ENCODE results near the gene ASB6. TPM values are rescaled to one million over a fixed set of nuclear protein-coding genes. Genes with fewer than 3 reads are reported as not detected.

The ASB6 gene
- total RNA-seq, 4 donors from 2014 or later, result 14.9 to 25.5 (median 22.4) TPM

DNA sequence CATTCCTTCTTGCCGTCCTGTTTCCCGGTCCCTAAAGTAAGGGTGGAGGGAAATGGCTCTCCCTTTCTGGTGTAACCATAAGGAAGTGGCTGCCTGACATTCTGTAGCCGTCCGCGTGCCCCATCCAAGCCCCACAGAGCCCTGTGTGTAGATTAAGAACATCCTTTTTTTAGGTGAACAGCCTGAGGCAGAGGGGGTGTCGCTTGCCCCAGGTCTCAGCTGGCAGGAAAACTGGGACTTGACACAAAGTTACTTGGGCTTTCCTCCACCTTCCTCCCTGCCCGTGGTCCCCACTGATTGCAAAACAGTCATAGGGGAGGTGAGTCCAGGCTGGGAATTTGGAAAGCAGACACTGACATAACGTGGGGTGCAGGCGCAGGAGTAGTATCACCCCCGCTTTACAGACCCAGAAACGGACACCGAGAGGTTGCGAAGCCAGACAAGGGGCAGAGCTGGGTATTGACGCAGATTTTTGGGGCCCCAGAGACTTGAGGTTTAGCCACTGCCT, 43.8 kb downstream of the ASB6 start:
- TF ChIP-seq CTCF (IDR thresholded peaks at IDR 0.05) (no peak), POLR2A (IDR thresholded peaks at IDR 0.05) (no peak), EP300 (IDR thresholded peaks at IDR 0.05) (no peak)
- WGBS, 2 donors, result 62 to 67% methylated on average over 14 of the region's 14 CpGs
- H3K4me1 ChIP-seq, result peaks cover 0 to 51% (median 16%) of the 10 kb centered on the region in 4 donors
- H3K27me3 ChIP-seq, result no peaks in the 10 kb centered on the region
- H3K4me3 ChIP-seq, result peak overlapping the region in 2 of 4 donors; percentile 46 to 59
- no peak for DNase-seq (ENCODE audit: low spot score in 2 of 2)
- H3K9me3 ChIP-seq, result no peaks in the 10 kb centered on the region
- H3K36me3 ChIP-seq, result no peaks in the 10 kb centered on the region
- H3K27ac ChIP-seq, result peak overlapping the region; percentile 85 to 94 (median 91)

DNA sequence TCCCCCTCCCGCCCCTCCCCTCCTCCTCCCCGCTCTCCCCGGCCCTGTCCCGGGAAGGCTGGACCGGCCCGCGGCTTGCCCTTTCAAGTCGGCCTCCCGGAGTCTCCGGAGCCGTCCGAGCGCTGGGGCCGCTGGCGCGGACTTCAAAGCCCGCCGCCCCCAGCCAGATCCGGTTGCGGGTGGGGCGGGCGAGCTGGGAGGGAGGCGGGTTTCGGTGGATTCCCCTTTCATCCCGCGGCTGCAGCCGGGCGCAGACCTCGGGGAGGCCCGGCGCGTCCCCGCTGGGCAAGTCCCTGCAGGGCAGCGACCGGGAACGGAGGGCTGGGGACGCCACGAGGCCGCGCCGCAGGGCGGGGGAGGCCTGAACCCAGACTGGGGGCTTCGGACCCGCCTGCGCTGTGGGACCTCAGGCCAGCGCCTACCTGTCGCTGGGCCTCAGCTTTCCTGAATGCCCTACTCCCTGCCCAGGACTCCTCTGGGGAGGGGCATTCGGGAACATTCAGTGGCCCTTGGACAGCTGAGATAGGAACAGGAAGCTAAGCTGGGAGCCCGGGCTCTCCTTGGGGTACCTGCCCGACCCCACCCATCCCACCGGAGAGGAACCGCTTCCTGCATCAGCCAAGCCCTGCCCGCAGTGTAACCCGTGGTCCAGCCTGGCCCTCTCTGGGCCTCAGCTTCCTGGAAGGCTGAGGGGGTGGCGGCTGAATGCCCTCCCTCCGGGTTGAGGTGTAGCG, 44.4 kb downstream of the ASB6 start:
- Histone ChIP-seq H3K4me3 (peak overlapping the region; percentile 41 to 59 (median 52)), H3K9me3 (no peaks in the 10 kb centered on the region), H3K27me3 (no peaks in the 10 kb centered on the region), H3K4me1 (peaks cover 0 to 45% (median 16%) of the 10 kb centered on the region in 4 donors), H3K36me3 (no peaks in the 10 kb centered on the region), H3K27ac (peak overlapping the region; percentile 85 to 94 (median 91))
- TF ChIP-seq CTCF (IDR thresholded peaks at IDR 0.05), result no peak
- WGBS, 2 donors, result 7 to 8% methylated on average over 18 to 25 of the region's 57 CpGs
- DNase-seq (ENCODE audit: low spot score in 2 of 2), result no peak

DNA sequence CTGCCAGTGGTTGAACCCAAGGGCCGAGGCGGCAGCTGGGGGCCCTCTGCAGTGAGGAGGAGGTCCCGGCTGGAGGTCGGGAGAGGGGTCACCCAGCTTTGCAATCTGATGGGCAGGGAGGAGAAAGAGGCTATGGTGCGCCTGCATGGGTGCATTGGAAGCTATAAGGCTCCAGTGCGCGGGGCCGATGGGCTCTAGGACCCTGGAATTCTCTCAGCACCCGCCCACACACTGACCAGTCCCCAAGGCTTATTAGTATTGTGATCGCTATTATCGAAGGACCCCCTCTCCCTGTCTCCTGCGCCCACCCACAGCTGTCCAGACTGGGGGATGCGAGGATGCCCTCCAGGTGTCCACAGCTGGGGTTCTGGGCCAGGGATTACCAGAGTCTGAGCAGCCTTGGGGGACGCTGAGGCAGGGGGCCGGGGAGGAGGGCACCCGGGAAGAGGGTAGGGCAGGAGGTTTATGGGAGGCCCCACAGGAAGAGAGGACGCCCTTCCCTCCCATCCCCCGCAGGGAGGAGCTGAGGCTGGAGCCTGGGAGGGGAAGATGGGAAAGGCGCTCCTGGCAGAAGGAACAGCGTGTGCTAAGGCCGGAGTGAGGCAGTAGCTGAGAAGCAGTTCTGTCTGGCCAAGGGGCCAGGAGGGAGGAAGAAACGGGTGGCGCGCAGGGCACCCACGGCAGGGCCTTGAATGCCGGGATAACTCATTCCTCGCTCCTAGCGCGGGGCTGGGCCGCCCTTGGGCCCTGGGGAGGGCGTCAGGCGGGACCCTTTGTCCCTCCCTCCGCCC, 45.2 kb downstream of the ASB6 start:
- no peaks in the 10 kb centered on the region for H3K27me3 ChIP-seq

GRCh38 chr9:129595903-129596540, 45.9 kb downstream of the ASB6 start:
- Histone ChIP-seq H3K4me1 (peaks cover 0 to 41% (median 16%) of the 10 kb centered on the region in 4 donors), H3K36me3 (no peaks in the 10 kb centered on the region), H3K27ac (peak overlapping the region; percentile 85 to 94 (median 91)), H3K27me3 (no peaks in the 10 kb centered on the region), H3K9me3 (no peaks in the 10 kb centered on the region), H3K4me3 (no peak overlapping the region)
- DNase-seq (ENCODE audit: low spot score in 2 of 2), result no peak
- WGBS, 2 donors, result 74 to 83% methylated on average over 6 of the region's 6 CpGs
- TF ChIP-seq EP300 (IDR thresholded peaks at IDR 0.05) (no peak), POLR2A (IDR thresholded peaks at IDR 0.05) (no peak), CTCF (IDR thresholded peaks at IDR 0.05) (no peak)

More for the DNA sequence above, 45.2 kb downstream of the ASB6 start:
- WGBS, 2 donors, result 13 to 19% methylated on average over 29 to 32 of the region's 33 CpGs
- peak in 1 of 2 donors; percentile 93 for TF ChIP-seq EP300 (IDR thresholded peaks at IDR 0.05)
- peak; percentile 22 to 63 for TF ChIP-seq POLR2A (IDR thresholded peaks at IDR 0.05)
- no peak for TF ChIP-seq CTCF (IDR thresholded peaks at IDR 0.05)
- DNase-seq (ENCODE audit: low spot score in 2 of 2), result peak; percentile 47 to 48
- peak overlapping the region; percentile 85 to 94 (median 91) for H3K27ac ChIP-seq
- H3K4me3 ChIP-seq, result peak overlapping the region; percentile 41 to 59 (median 52)
- peaks cover 0 to 41% (median 16%) of the 10 kb centered on the region in 4 donors for H3K4me1 ChIP-seq
- no peaks in the 10 kb centered on the region for H3K36me3 ChIP-seq
- no peaks in the 10 kb centered on the region for H3K9me3 ChIP-seq
